HUDEP-2 (cell line): ENCODE data around the gene PTPN22.

Experiments used
- DNase-seq, 76 experiments: peaks; one replicate each; lab custom pipeline; 2025; ENCODE audit not compliant: unreplicated experiment in 76 of 76; lab: John Stamatoyannopoulos, UW

Gene PTPN22

DNA sequence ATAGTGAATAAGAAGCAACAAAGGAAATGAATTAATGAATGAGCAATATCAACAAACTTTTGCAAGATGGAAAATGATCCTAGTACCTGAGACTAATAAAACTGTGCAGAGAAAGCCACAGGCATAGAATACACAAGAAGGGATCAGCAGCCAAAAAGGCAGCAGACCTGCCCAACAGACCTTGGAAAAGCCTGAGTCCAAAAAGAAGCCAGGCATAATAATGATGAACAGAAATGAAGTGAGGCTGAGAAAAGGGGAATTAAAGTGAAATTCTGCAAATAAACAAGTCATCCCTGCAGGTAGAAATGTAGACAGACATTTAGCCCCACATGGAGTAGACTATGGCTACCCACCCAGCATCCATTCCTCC is 101.9 kb downstream of the PTPN22 start:
- DNase-seq, result no peak

DNA sequence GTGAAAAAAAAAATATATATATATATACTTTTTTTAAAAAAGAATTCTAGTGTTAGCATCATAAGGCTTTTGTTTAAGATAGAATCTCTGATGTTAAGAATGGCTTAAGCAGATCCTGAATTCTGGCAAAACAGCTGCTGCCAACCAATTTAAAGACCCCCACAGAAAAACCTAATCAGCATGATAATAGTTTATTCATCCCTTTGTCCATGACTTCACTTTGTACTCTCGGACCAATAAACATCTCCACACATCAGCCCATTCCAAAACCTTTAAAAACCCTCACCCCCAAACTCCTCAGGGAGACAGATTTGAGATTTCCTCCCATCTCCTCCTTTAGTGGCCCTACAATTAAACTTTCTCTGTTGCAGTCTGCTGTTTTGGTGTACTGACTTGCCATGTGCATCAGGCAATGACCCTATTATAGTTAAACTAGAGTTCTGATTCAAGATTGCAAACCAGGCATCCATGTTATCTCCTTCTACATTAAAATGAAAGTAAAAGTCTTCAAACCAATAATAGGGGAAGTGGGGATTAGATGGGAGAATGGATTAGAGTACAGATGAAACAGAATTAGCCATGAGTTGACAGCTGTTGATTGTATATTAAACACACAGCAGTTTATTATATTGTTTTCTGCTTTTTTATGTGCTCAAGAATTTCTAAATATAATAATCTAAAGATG is 102.5 kb downstream of the PTPN22 start:
- DNase-seq, result no peak

DNA sequence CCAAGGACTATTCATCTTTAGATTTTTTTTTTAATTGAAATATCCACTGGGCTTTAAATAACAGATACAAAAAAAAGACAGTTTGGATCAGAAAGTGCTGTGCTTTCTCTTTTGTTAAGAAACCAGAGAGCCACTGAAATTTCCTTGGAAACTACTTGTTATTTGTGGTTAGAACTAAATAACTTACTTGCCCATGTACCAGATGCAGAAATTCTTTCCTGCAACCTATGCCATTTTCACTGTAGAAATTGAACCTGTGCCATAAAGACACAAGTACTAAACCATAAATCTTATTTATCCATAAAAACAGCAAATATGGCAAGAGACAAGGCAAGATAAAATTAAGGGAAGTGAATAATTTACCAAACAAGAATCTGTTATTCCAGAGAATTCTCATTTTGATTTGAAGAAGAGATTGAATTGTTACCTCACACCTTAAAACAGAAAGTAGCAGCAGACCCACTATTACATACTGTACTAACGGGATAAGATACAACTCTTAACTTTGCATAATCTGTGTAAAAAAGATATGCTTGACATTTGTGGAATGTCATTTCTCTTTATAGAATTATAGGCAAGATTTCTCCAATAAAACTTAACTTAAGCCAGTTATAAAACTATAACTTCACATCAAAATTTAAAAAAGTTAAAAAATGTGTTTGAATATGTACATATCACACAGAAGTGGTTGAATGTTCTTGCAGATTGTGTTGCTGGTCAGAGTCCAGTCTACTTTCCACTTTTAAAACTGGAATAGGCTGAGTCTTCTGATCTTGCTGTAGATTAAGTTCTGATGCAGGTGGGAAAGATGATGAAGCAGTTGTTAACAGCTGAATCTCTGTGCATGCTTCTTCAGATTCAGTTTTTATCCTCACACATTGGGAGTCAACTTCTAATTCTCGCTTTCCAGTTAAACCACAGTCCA is 105.9 kb downstream of the PTPN22 start:
- DNase-seq, result no peak
